B cell (primary cell): ENCODE results near the gene FMN1.

ENCODE experiments used
- CTCF ChIP-seq: fragments of 200-600 bp; IDR thresholded peaks from one replicate; pipeline ENCODE4 v1.8.0; 2022; ENCODE audit warnings: antibody characterized with exemption, mild to moderate bottlenecking
- EZH2 ChIP-seq: IDR thresholded peaks from 2 replicates; pipeline ENCODE4 v1.6.1; 2012; ENCODE audit warnings: borderline replicate concordance, low read depth, mild to moderate bottlenecking, moderate library complexity, low read length; ENCODE audit not compliant: insufficient read depth, poor library complexity, severe bottlenecking

GRCh38 chr15:33095641-33096040 lies 98.9 kb downstream of the FMN1 start:
- TF ChIP-seq CTCF (no peak), EZH2 (no peak)
